GM12872 (cell line): ENCODE results near the gene INSM2.

Experiments used
- TF ChIP-seq, protein P1 (sequence below): IDR thresholded peaks from 3 replicates; pipeline ENCODE4 v1.5.1; 2011; ENCODE audit warnings: low read depth, mild to moderate bottlenecking, low read length, moderate library complexity; ENCODE audit not compliant: insufficient read depth

INSM2 gene

DNA sequence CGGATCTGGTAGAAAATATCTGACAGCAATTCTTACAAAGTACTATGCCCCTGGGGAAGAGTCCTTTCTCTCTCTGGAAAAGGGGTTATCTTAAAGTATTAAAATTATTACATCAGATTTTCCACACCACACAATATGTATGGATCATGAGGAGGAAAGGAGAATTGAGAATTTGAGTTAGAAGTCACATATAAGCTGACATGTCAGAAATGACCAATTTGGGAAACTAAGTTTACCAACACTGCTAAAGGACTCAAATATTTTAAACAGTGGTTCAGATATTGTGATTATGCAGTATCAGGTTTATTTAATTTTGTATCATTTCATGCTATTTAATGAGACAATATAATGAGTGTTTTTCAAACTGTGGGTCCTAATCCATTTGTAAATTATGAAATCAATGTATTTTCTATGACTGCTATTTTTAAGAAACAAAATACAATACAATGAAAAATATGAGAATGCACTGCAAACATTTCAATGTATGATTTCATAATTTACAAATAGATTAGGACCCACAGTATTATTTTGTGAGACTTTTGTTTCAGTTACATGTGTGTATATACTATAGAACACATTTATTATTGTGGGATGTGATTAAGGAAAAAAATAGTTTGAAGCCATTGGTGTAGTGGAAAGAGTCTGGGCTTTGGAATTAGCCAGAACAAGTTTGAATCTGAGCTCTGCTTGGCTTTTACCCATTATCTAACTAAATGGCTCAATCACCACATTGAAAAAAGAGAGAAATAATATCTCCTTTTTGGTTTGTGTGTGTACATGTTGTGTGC lies 1.8 kb upstream of the INSM2 start:
- TF ChIP-seq, protein P1, sequence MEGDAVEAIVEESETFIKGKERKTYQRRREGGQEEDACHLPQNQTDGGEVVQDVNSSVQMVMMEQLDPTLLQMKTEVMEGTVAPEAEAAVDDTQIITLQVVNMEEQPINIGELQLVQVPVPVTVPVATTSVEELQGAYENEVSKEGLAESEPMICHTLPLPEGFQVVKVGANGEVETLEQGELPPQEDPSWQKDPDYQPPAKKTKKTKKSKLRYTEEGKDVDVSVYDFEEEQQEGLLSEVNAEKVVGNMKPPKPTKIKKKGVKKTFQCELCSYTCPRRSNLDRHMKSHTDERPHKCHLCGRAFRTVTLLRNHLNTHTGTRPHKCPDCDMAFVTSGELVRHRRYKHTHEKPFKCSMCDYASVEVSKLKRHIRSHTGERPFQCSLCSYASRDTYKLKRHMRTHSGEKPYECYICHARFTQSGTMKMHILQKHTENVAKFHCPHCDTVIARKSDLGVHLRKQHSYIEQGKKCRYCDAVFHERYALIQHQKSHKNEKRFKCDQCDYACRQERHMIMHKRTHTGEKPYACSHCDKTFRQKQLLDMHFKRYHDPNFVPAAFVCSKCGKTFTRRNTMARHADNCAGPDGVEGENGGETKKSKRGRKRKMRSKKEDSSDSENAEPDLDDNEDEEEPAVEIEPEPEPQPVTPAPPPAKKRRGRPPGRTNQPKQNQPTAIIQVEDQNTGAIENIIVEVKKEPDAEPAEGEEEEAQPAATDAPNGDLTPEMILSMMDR, result no peak

DNA sequence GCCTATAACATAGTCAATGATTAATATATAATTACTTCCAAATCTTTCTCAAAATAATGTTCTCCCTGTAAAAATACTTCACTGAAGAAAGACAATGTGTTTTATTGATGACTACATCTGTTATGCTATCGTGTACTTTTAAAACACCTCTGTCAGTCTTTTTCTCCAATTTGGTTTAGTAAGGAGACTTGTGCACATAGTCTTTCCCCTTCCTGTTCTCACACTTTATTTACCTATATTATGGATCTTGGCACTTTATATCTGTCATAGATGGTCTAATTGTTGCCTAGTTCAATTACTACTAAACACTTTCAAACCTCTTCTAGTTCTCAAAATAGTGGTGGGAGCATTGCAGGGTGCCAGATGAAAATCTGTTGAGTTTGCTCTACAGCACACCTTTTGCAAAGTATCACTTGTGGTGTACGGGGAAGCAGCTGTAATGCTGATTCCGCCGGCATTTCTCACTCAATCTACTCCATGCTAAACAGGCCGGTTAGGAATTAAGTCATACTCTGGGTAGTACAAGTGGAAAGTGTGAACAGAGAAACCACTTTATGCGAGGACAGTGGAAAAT lies 1.1 kb upstream of the INSM2 start:
- TF ChIP-seq, protein P1, result no peak

DNA sequence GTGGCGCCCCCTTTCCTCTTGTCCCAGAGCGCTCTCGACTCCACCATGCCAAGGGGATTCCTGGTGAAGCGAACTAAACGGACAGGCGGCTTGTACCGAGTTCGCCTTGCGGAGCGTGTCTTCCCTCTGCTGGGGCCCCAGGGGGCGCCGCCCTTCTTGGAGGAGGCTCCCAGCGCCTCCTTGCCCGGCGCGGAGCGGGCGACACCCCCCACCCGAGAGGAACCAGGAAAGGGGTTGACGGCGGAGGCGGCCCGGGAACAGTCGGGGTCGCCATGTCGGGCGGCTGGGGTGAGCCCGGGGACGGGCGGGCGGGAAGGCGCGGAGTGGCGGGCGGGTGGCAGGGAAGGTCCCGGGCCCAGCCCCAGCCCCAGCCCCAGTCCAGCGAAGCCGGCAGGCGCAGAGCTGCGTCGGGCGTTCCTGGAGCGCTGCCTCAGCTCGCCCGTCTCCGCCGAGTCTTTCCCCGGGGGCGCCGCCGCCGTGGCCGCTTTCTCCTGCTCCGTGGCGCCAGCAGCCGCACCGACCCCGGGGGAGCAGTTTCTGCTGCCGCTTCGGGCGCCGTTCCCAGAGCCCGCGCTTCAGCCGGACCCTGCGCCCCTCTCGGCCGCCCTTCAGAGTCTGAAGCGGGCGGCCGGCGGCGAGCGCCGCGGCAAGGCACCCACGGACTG lies 376 bp downstream of the INSM2 start:
- TF ChIP-seq, protein P1, result 0 out of 3 replicates have a peak, but pooled peaks have one; percentile 14

DNA sequence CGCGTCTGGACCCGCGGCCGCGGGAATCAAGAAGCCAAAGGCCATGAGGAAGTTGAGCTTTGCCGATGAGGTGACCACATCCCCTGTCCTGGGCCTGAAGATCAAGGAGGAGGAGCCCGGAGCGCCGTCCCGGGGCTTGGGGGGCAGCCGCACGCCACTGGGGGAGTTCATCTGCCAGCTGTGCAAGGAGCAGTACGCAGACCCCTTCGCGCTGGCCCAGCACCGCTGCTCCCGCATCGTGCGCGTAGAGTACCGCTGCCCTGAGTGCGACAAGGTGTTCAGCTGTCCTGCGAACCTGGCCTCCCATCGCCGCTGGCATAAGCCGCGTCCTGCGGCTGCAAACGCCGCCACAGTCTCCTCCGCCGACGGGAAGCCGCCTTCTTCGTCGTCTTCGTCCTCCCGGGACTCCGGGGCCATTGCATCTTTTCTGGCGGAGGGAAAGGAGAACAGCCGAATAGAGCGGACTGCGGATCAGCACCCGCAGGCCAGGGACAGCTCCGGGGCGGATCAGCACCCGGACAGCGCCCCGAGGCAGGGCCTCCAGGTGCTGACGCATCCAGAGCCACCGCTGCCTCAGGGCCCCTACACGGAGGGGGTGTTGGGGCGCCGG lies 1.0 kb downstream of the INSM2 start:
- TF ChIP-seq, protein P1, result no peak

DNA sequence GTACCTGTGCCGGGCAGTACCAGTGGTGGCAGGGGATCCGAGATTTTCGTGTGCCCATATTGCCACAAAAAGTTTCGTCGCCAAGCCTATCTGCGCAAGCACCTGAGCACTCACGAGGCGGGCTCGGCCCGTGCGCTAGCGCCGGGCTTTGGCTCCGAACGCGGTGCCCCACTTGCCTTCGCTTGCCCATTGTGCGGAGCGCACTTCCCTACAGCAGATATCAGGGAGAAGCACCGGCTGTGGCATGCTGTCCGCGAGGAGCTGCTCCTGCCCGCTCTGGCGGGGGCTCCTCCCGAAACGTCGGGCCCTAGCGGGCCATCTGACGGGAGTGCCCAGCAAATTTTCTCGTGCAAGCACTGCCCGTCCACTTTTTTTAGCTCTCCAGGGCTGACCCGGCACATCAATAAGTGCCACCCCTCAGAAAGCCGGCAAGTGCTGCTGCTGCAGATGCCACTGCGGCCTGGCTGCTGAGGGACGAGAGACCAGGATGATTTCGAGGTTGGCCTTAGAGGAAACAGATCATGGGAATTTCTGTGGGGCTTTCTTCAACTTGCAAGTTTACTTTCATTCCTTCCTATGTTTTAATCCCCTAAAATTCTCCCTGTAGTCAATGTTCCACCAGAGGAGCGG lies 1.6 kb downstream of the INSM2 start:
- TF ChIP-seq, protein P1, result no peak

DNA sequence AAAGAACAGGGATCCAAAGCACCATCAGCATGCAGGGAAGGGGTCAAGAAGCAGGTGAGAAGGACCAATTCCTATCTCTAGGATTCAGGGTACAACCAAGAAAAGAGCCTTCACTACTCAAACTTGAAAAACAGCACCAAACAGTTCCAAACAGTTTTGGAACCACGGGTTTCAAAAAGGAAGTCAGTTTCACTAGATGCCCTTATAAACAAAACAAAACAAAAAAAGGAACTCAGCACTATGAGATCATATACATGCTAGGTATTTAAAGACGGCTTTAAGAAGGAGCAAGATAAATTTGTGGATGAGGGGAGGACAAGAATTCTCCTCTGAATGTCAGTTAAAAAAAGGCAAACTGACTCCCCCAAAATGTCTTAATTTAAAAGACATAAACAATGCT lies 6.0 kb downstream of the INSM2 start:
- TF ChIP-seq, protein P1, result no peak

DNA sequence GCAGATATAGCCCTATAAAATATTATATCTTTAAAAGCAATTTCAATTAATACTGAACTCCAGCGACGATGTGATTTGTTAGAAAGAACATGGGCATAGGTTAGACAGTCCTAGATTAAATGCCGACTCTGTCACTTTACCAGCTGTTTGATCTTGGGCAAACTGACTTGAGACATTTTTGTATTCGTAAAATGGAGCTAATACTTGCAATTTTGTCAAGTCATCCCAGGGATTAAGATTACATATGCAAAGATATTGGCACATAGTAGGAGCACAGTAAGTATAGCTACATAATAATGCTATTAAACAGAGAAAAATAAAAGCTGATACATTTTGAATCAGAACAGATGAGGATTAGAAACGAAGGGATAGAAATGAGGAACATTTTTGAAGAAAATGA lies 9.0 kb downstream of the INSM2 start:
- TF ChIP-seq, protein P1, result no peak
